ENCODE data around the gene POLD4. TPM values are rescaled to one million over a fixed set of nuclear protein-coding genes. Genes with fewer than 3 reads are reported as not detected.

Gene POLD4
- total RNA-seq, 4 donors from 2014 or later: 38.6 to 105 (median 60.6) TPM

- DNase-seq: peak; percentile 56 to 61
- Histone ChIP-seq H3K27ac (peak overlapping the region; percentile 70 to 87 (median 76)), H3K4me3 (replicated peaks in 1 of 3) (peak overlapping the region; percentile 88 to 92 (median 89)), H3K27me3 (no peaks in the 10 kb centered on the region), H3K4me1 (peaks cover 10 to 24% of the 10 kb centered on the region in 2 donors), H3K36me3 (peaks cover 11 to 12% of the 10 kb centered on the region in 2 donors), H3K9me3 (no peaks in the 10 kb centered on the region)
- intact Hi-C loops (cut with DNase I): no loop called here
- no peak for TF ChIP-seq POLR2A (IDR thresholded peaks at IDR 0.05)
- no peak for TF ChIP-seq CTCF (IDR thresholded peaks at IDR 0.05)
- WGBS, 2 donors: 16 to 25% methylated on average over 2 to 11 of the region's 23 CpGs
These were observed 50.7 kb downstream of the POLD4 start for GRCh38 chr11:67302571-67303131.

- intact Hi-C loops (cut with DNase I): no loop called here
- H3K4me3 ChIP-seq (replicated peaks in 1 of 3): peak overlapping the region in 2 of 3 donors; percentile 88 to 89
- peak overlapping the region in 2 of 3 donors; percentile 76 to 87 for H3K27ac ChIP-seq
- H3K27me3 ChIP-seq: no peaks in the 10 kb centered on the region
- no peaks in the 10 kb centered on the region for H3K9me3 ChIP-seq
- peak; percentile 88 for DNase-seq
- peaks cover 10 to 24% of the 10 kb centered on the region in 2 donors for H3K4me1 ChIP-seq
- TF ChIP-seq CTCF (IDR thresholded peaks at IDR 0.05) (no peak), POLR2A (IDR thresholded peaks at IDR 0.05) (peak in 1 of 2 donors; percentile 51)
- H3K36me3 ChIP-seq: peaks cover 6 to 11% of the 10 kb centered on the region in 2 donors
- 30 to 39% methylated on average over 10 to 15 of the region's 15 CpGs for WGBS, 2 donors
These were observed 51.3 kb downstream of the POLD4 start for GRCh38 chr11:67301951-67302516.

GRCh38 chr11:67301313-67301921, 51.9 kb downstream of the POLD4 start:
- peak in 1 of 2 donors; percentile 3 for DNase-seq
- Histone ChIP-seq H3K36me3 (peaks cover 8 to 11% of the 10 kb centered on the region in 2 donors), H3K27ac (peak overlapping the region in 1 of 3 donors; percentile 87), H3K9me3 (no peaks in the 10 kb centered on the region), H3K4me3 (replicated peaks in 1 of 3) (no peak overlapping the region), H3K27me3 (no peaks in the 10 kb centered on the region), H3K4me1 (peaks cover 10 to 24% of the 10 kb centered on the region in 2 donors)
- TF ChIP-seq POLR2A (IDR thresholded peaks at IDR 0.05) (no peak), CTCF (IDR thresholded peaks at IDR 0.05) (no peak)
- intact Hi-C loops (cut with DNase I): no loop called here
- WGBS, 2 donors: 91 to 95% methylated on average over 6 to 8 of the region's 28 CpGs

Small RNA genes lying within 50 kb of the gene (small RNA-seq; reads per million reads assigned to genes)
- gene RN7SKP239: not detected
- gene RNU6-1238P: not detected

Other genes with a start within 250 kb of the POLD4 start
- gene KDM2A, start 234.3 kb downstream of the POLD4 start, total RNA-seq: 10 to 100 TPM; 38.7 to 88.1 (median 73.5) TPM
- gene GRK2, start 87.1 kb downstream of the POLD4 start, total RNA-seq: 10 to 100 TPM; 32.8 to 55.8 (median 40.6) TPM
- gene ANKRD13D, start 64.2 kb downstream of the POLD4 start, total RNA-seq: 10 to 100 TPM; 27.9 to 36.8 (median 31.5) TPM
- 10 to 100 TPM; 50.5 to 59.9 (median 54.4) TPM for gene SSH3, start 50.0 kb downstream of the POLD4 start, total RNA-seq
- 1 to 10 TPM; 4.3 to 9.4 (median 6.9) TPM for gene CLCF1, start 20.1 kb upstream of the POLD4 start, total RNA-seq
- gene RAD9A, start 38.4 kb upstream of the POLD4 start, total RNA-seq: 10 to 100 TPM; 22.7 to 38.0 (median 31.0) TPM
- gene PPP1CA, start 48.3 kb upstream of the POLD4 start, total RNA-seq: 100 to 1,000 TPM; 164 to 216 (median 191) TPM
- gene TBC1D10C, start 50.5 kb upstream of the POLD4 start, total RNA-seq: 10 to 100 TPM in 2 of 4 donors, 1 to 10 TPM in 2; 8.8 to 16.0 (median 11.6) TPM
- gene CARNS1, start 62.1 kb upstream of the POLD4 start, total RNA-seq: 1 to 10 TPM; 3.8 to 9.8 (median 5.9) TPM
- gene RPS6KB2, start 74.9 kb upstream of the POLD4 start, total RNA-seq: 100 to 1,000 TPM in 1 of 4 donors, 10 to 100 TPM in 3; 44.1 to 102 (median 62.2) TPM
- gene PTPRCAP, start 84.1 kb upstream of the POLD4 start, total RNA-seq: 1 to 10 TPM; 5.6 to 7.2 (median 6.4) TPM
- 100 to 1,000 TPM in 1 of 4 donors, 10 to 100 TPM in 3; 73.9 to 102 (median 81.3) TPM for gene CORO1B, start 89.9 kb upstream of the POLD4 start, total RNA-seq
- gene GPR152, start 99.2 kb upstream of the POLD4 start, total RNA-seq: not detected
- gene CABP4, start 101.8 kb upstream of the POLD4 start, total RNA-seq: 1 to 10 TPM in 1 of 4 donors, under 1 TPM in 2, not detected in 1; 0.33 to 6.4 (median 0.39) TPM
- 100 to 1,000 TPM in 1 of 4 donors, 10 to 100 TPM in 3; 69.0 to 138 (median 95.8) TPM for gene TMEM134, start 115.7 kb upstream of the POLD4 start, total RNA-seq
- 100 to 1,000 TPM in 1 of 4 donors, 10 to 100 TPM in 3; 58.2 to 100 (median 83.2) TPM for gene AIP, start 129.5 kb upstream of the POLD4 start, total RNA-seq
- 10 to 100 TPM; 22.8 to 52.6 (median 47.2) TPM for gene PITPNM1, start 151.8 kb upstream of the POLD4 start, total RNA-seq
- 100 to 1,000 TPM in 2 of 4 donors, 10 to 100 TPM in 2; 90.0 to 240 (median 148) TPM for gene CDK2AP2, start 154.6 kb upstream of the POLD4 start, total RNA-seq
- gene CABP2, start 169.9 kb upstream of the POLD4 start, total RNA-seq: not detected
- gene GSTP1, start 230.3 kb upstream of the POLD4 start, total RNA-seq: 1,000 to 10,000 TPM in 3 of 4 donors, 100 to 1,000 TPM in 1; 877 to 4,013 (median 1,716) TPM